ENCODE results near the gene CHCHD2. TPM values are rescaled to one million over a fixed set of nuclear protein-coding genes. Genes with fewer than 3 reads are reported as not detected.

CHCHD2 gene
- total and polyA plus RNA-seq, 2 of the 8 experiments (the other 6 are each of a cell fraction or from before 2014, with no cell fraction given): 112 to 300 TPM

DNA sequence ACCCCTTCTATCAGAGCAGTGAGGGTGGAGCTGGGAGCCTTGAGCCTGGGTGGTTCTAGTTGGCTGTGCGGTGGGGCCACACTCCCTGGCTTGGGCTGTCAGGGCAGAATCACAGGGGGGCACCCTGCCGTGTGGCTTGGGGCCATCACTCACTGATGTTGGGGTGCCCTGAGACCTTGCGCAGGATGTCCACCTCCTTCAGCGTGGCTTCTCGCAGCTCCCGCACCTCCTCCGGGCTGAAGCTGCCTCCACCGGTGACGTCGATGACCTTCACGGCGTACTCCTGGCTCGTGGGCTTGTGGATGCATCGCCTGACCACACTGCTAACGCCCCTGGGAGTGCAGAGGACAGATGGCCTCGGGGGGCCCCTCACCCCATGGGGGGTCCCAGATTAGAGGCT lies 18.8 kb downstream of the CHCHD2 start (continued):
- TF ChIP-seq TAF1 (IDR thresholded peaks at IDR 0.05; ENCODE audit: low read depth, low read length): no peak
- no peak for TF ChIP-seq CBX5 (IDR thresholded peaks at IDR 0.05; ENCODE audit: low read depth, low read length)
- TF ChIP-seq SP4 (IDR thresholded peaks at IDR 0.05; ENCODE audit: low read length): no peak
- TF ChIP-seq, protein P1, sequence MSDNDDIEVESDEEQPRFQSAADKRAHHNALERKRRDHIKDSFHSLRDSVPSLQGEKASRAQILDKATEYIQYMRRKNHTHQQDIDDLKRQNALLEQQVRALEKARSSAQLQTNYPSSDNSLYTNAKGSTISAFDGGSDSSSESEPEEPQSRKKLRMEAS (IDR thresholded peaks at IDR 0.05): no peak
- no peak for TF ChIP-seq ZNF274 (IDR thresholded peaks at IDR 0.05; ENCODE audit: borderline replicate concordance, extremely low read depth, low read length)
- TF ChIP-seq GABPA (IDR thresholded peaks at IDR 0.05; ENCODE audit: borderline replicate concordance, insufficient read depth, low read length): no peak
- no peak for TF ChIP-seq CEBPB (IDR thresholded peaks at IDR 0.05; ENCODE audit: low read depth, low read length)

Measured in H1 (cell line).